GM12892 (cell line): Measurements from ENCODE around the gene B9D1.

Source experiments
- DNase-seq: peaks from one replicate; pipeline ENCODE4 v3.0.0; 2011; ENCODE audit not compliant: insufficient read length
- FAIRE-seq: peaks from 2 replicates; lab custom pipeline; 2011; peaks lifted over from hg19 to GRCh38; lab: Jason Lieb, UNC
- POLR2A ChIP-seq: IDR thresholded peaks from 2 replicates; pipeline ENCODE4 v1.6.1; 2011; ENCODE audit warnings: low read depth, low read length, control low read depth
- POLR2AphosphoS5 ChIP-seq: IDR thresholded peaks from 2 replicates; pipeline ENCODE4 v1.6.1; 2011; ENCODE audit warnings: low read depth, low read length, control low read depth
- TAF1 ChIP-seq: IDR thresholded peaks from 2 replicates; pipeline ENCODE4 v1.6.1; 2011; ENCODE audit warnings: low read depth, mild to moderate bottlenecking, control low read depth, low read length, borderline replicate concordance

The B9D1 gene

DNA sequence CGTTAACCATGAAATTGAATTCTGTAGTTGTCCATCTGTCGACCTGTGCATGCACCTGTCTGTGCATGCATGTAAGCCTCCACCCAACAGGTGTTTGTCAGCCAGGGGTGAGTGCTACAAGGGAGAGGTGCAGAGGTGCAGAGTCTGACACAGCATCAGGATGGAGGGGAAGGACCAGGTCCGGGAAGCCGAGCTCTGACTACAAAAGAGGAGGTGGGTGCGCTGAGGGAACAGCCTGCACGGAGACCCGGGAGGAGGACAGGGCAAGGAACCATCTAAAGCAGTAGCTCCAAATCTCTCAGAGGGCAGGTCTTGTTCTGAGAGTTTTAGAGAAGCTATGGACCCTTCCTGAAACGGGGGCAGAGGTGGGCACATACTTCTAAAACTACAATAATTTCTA is 54.1 kb downstream of the B9D1 start:
- FAIRE-seq (no peak), DNase-seq (no peak)
- TF ChIP-seq TAF1 (no peak), POLR2AphosphoS5 (no peak), POLR2A (no peak)

DNA sequence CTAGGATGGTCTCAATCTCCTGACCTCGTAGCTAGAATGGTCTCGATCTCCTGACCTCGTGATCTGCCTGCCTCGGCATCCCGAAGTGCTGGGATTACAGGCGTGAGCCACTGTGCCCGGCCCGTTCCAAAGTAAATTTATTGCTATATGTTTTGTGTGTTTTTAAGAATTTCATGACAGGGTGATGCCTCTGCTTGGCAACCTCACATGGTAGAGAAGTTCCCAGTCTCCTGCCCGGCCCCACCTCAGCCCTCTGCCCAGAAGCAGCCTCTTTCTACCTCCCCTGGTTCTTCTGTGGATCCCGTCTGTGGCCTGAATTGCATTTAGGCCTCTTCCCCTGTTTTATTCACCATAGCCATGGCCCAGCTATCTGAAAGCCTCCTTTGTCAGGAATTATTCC is 55.0 kb downstream of the B9D1 start:
- DNase-seq (no peak), FAIRE-seq (no peak)
- no peak for TF ChIP-seq TAF1
- TF ChIP-seq POLR2A = no peak
- TF ChIP-seq POLR2AphosphoS5 = no peak

DNA sequence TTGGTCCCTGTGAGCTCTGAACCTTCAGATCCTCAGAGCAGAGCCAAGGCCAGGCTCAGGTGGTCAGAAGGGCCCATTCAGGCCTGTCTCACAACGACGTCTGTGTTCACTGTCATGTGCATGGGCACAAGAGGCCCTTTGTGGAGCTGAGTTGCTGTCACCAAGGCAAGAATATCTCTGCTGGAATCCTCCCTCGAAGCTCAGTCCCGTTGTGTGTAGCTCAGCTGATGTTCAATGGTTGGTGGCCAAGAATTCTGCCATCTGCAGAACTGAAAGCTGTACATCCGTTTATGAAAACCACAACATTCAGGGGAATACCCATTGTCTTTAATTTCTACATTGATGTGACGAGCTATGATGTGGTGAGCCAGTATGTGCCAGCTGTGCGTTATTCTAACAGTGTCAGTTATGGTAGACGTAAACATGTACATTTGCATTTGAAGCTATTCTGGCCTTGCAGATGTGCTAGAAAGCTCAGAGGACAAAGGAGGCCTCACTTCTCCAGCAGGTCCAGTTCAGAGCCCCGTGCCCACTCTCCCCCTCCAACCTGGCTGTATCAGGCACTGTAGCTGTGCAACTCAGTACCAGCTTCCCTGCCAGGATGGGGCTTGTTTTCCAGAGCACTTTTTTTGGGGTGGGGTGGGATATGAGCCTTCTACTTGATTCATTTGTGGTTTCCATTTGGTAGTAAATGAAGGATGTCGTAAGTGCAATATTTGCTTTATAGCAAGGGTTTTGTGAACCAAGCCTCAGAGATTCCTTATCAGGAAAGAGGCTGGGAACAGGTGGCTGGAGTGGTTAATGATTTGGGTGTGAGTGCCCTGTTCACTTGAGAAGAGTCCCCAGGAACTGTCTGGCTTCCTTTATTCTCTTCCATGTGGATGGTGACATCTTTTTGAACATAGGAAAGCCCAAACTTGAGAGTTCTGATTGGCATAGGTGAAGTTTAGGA is 56.1 kb downstream of the B9D1 start:
- FAIRE-seq = peak; percentile 99

DNA sequence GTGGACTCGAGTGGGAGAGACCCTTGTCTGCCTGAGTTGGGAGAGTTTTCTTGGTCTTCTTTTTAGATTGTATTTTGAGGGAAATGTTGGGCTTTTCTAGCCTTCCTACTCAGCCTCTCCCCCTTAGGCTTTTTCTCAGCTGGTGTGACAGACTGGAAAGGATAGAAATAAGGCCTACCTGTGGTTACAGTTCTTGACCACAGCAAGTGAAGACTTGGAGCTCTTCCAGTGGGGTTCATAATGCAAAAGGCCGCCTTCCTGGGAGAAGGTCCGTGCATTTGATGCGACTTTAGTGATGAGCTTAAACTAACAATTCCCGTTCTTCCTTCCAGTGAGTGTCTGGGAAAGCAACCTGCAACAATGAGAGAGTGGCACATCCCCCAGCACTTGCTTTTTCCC is 56.8 kb downstream of the B9D1 start:
- no peak for FAIRE-seq
- TF ChIP-seq POLR2A (no peak), POLR2AphosphoS5 (no peak), TAF1 (no peak)
- no peak for DNase-seq

More for the DNA sequence above, 56.1 kb downstream of the B9D1 start:
- TF ChIP-seq POLR2AphosphoS5 (no peak), TAF1 (no peak), POLR2A (peak; percentile 53; the same call in 1 of the 2 replicates)
- DNase-seq = no peak

DNA sequence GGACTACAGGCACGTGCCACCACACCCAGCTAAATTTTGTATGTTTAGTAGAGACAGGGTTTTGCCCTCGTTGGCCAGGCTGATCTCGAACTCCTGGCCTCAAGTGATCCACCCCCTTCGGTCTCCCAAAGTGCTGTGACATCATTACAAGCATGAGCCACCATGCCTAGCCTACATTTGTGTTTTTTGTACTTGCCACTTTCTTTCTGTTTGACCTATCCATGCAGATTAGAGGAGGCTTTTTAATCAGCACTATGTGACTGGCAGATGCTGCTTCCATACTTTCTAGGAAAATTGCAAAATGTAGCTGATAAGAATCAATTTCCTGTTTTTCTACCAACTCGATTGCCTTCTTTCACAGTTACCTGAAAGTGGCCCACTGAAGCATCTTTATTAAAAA is 57.3 kb downstream of the B9D1 start:
- no peak for TF ChIP-seq POLR2A
- no peak for TF ChIP-seq TAF1
- TF ChIP-seq POLR2AphosphoS5 = no peak
- FAIRE-seq = peak; percentile 66
- no peak for DNase-seq

DNA sequence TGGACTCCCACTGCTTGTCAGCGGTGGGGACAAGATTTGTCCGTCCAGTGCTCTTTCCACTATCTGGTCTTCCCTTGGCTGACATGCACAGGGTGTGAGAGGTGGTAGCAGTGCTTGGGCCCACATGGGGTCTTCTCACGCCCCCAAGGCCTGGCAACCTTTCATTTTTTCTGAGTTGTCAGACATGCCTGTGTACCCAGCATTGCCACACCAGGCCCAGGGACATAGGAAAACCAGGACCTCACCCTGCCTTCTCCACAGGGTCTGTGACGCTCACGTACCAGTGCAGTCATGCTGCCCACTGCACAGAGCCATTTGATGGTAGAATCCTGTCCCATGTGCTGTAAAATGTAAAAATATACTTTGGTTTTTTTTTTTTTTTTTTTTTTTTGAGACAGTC is 57.8 kb downstream of the B9D1 start:
- TF ChIP-seq TAF1 (no peak), POLR2AphosphoS5 (no peak), POLR2A (no peak)
- FAIRE-seq = no peak
- DNase-seq = no peak

DNA sequence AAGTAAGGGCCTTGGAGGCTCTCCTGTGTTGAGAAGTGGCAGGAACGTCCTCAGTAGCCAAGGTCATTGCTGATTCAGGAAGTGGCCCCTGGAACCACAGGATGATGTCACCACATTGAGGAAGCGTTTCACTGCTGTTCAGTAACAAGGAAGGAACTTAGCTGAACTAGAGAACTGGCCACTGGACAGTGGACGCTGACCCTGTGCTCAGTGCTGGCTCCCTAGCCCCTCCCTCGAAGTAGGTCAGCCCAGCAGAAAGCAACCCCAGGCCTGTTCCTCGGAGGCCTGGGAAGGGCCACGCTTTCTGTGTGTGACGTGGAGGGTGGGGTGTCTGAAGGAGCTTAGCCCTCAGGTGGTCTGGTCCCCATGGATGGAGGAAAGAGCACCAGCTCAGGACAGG is 58.3 kb downstream of the B9D1 start:
- TF ChIP-seq POLR2A (no peak), POLR2AphosphoS5 (no peak), TAF1 (no peak)
- no peak for FAIRE-seq
- DNase-seq = no peak

DNA sequence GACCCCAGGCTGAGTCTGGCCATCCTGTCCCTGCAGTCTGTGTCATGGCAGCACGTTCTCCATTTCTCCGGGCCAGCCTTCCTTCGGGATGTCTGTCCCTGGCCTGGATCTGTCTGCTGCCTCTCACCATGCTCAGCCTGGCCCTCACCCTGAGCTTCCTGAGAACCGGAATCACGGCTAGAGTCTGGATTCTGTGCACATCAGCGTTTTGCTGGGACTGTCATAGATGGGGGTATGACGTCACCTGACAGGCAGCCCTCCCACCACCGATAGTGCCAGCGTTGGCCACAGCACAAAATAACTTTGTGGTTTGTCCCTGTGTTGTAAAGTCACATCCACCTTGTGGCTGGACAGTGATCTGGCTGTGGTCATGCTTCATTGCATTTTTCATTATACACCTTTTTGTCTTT is 59.2 kb downstream of the B9D1 start:
- no peak for TF ChIP-seq TAF1
- no peak for TF ChIP-seq POLR2AphosphoS5
- TF ChIP-seq POLR2A = no peak
- FAIRE-seq = peak; percentile 38
- DNase-seq = no peak

DNA sequence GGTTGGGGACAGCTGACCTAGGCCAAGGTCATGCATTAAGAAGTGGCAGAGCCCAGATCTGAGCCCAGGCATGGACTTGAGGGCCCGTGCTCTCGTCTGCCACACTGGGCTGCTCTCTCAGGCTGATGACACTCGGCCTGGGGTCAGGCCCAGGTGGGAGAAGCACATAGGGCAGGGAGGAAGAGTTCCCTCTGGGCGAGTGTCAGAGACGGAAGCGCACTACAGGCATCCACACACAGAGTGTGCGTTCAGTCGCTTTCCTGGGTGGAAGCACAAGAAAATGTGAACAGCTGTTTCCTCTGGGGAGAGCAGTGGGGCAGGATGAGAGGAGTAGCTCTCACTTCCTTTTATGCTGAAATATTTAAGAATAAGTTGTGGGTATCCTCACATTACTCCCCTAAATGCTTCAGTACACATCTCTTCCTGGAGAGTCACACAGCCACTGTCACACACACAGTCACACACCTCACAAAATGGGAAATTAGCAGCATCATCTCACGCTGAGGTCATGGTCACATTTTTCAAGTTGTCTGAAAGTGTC is 59.7 kb downstream of the B9D1 start:
- FAIRE-seq (peak; percentile 17), DNase-seq (no peak)
- TF ChIP-seq POLR2A (no peak), POLR2AphosphoS5 (no peak), TAF1 (no peak)

DNA sequence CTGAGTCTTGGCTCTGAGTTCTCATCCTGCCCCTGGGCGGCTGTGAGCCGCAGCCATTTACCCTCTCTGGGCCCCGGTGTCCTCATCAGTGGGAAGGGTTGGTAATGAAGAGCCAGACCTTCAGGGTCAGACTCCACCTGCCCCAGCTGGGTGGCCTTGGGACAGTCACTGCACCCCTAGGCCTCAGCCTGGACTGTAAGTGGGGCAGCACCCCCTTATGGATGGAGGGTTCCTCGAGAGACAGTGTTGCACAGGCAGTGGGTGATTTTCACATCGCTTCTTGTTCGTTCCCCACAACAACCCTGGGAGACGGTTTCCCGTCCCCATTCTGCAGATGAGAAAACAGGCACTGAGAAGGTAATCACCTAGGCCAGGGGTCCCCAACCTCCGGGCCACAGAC is 60.5 kb downstream of the B9D1 start:
- DNase-seq (no peak), FAIRE-seq (no peak)
- TF ChIP-seq POLR2AphosphoS5 (no peak), POLR2A (no peak), TAF1 (no peak)

DNA sequence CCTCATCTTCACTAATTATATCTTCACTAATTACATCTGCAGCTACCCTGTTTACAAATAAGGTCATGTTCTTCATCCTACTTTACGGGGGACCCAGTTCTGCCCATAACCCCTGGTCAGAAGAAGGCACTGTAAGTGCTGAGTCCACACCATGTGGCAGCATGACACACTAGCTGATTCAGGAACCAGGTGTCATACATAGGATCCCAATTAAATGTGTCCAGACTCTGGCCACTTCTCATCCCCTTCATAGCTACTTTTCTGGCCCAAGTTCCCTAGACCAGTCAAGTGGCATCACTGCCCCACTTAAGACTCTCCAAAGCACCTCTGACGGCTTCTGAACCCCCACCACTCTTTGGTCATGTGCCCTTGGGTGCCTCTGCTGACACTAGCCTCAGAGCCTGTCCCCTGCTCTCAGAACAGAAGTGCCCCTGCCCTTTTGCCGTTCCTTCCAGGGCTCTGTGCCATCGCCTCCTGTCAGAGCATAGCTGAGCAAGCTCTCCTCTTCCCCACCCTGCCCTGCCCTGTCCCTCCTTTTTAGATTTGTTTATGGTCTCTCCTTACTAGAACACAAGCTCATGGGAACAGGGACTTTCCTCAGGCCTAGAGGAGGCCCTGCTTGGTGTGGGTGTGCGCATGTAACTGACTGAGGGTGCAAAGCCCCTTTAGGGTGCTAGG is 61.1 kb downstream of the B9D1 start:
- FAIRE-seq = no peak
- TF ChIP-seq POLR2AphosphoS5 (no peak), TAF1 (no peak), POLR2A (no peak)
- no peak for DNase-seq

DNA sequence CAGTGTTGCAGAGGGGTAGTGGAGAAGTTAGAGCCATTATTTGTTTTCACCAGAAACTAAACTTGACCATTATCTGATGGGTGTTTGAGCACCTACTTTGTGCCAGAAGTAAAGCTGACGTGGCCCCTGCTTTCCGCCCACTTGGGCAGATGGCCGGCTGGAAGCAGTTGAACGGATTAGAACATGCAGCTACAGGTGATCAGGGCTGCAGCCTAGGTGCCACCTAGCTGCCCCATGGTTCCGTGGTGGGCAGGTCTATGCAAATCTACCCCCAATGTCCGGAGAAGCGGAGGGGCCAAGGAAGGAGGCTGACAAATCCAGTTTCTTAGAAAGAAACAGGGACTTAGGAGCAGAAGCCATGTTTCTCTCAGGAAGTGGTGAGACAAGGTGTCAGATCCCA is 62.7 kb downstream of the B9D1 start:
- no peak for FAIRE-seq
- TF ChIP-seq POLR2A = no peak
- no peak for TF ChIP-seq TAF1
- no peak for TF ChIP-seq POLR2AphosphoS5
- DNase-seq = no peak

DNA sequence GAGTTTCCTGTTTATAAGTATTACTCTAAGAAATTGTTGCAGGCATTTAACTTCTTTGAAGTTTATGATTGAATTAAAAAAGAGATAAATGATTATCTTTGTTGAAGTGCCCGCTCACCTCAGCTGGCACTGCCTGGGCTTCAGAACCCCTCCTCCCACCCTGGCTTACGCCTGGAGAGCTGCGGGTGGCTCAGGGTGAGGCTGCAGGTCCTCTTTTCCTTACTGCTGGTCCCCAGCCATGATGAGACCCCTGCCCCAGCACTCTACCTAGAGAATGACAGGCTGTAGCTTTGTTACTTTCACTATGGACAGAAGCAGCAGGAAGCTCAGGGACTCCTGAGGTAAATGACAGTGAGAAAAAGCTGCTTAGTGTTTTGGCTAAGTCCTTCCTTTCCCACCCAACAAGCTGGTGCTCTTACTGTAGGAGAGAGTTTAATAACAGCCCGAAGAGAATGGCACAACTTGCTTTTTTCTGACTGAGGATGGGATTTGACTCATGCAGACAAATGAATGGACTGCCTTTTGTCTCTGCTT is 63.2 kb downstream of the B9D1 start:
- DNase-seq (no peak), FAIRE-seq (no peak)
- no peak for TF ChIP-seq POLR2A
- no peak for TF ChIP-seq POLR2AphosphoS5
- no peak for TF ChIP-seq TAF1
